Muscle layer of duodenum (tissue), 2 donors: ENCODE results near the gene COPS3.
"Not testable (repeated sequence)": the region's sequence is repeated elsewhere in the genome, so short reads cannot be mapped to it uniquely, and the experiment has no call there.

ENCODE experiments used
- H3K27ac ChIP-seq: one replicate; pipeline ENCODE4 v1.7.0; 2013; ENCODE audit warnings: mild to moderate bottlenecking, low read length
- H3K27me3 ChIP-seq: one replicate; pipeline ENCODE4 v1.7.0; 2013; ENCODE audit warnings: low read depth, mild to moderate bottlenecking, control low read depth, low read length
- H3K36me3 ChIP-seq, 2 donors: one replicate each; pipeline ENCODE4 v1.7.0; 2013; ENCODE audit warnings: low read length in 2 of 2, control low read depth in 1 of 2, mild to moderate bottlenecking in 1 of 2; ENCODE audit not compliant: insufficient read depth in 2 of 2, control insufficient read depth in 1 of 2
- H3K4me1 ChIP-seq, 2 donors: one replicate each; pipeline ENCODE4 v1.7.0; 2013; ENCODE audit warnings: low read length in 2 of 2, mild to moderate bottlenecking in 2 of 2, control low read depth in 1 of 2, moderate library complexity in 1 of 2; ENCODE audit not compliant: insufficient read depth in 2 of 2, control insufficient read depth in 1 of 2
- H3K4me3 ChIP-seq, 2 donors: one replicate each; pipeline ENCODE4 v1.7.0; 2013; ENCODE audit warnings: low read length in 2 of 2, low read depth in 1 of 2, mild to moderate bottlenecking in 1 of 2
- H3K9me3 ChIP-seq, 2 donors: one replicate each; pipeline ENCODE4 v1.7.0; 2013; ENCODE audit warnings: low read length in 2 of 2, control low read depth in 1 of 2, mild to moderate bottlenecking in 1 of 2; ENCODE audit not compliant: control insufficient read depth in 1 of 2
- donor health status: healthy.

The COPS3 gene

GRCh38 chr17:17315142-17315821 lies 34.2 kb upstream of the COPS3 start:
- Histone ChIP-seq H3K36me3 (no peaks in the 10 kb centered on the region), H3K4me3 (no peak overlapping the region), H3K9me3 (no peaks in the 10 kb centered on the region), H3K4me1 (no peaks in the 10 kb centered on the region), H3K27ac (no peak overlapping the region), H3K27me3 (no peaks in the 10 kb centered on the region)

- Histone ChIP-seq H3K27me3 (no peaks in the 10 kb centered on the region), H3K4me3 (no peak overlapping the region), H3K36me3 (no peaks in the 10 kb centered on the region), H3K4me1 (no peaks in the 10 kb centered on the region), H3K27ac (no peak overlapping the region), H3K9me3 (no peaks in the 10 kb centered on the region)
These were observed 33.5 kb upstream of the COPS3 start for GRCh38 chr17:17314501-17315071.

DNA sequence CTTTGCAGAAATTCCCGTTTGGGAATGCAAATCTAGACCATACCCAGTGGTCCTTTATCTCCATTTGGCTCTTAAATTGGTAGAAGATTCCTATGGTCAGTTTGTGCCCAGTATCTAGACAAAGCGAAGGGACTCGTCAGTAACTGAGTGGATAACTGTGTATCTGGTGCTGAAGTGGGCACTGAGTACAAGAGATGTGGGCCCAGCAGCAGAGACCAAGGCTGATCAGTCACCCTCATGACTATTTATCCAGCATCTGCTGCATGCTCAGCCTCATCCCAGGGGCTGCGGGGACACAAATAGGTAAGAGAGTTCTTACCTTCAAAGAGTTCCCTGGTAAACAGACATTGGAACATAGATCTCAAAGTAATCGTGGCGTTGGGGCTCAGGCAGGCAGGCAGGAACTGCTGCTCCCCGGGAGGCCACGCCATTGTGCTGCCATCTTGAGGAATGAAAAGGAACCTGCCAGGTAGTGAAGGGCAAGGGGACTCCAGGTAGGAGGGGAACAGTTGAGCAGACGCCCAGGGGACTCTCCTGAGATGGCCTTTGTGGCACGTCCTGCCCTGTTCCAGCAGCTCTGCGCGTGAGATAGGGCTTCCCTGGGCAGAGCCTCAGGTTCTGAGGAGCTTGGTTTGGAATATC lies 32.4 kb upstream of the COPS3 start:
- H3K27me3 ChIP-seq, result no peaks in the 10 kb centered on the region
- no peak overlapping the region for H3K27ac ChIP-seq
- no peak overlapping the region for H3K4me3 ChIP-seq
- H3K9me3 ChIP-seq, result no peaks in the 10 kb centered on the region
- H3K36me3 ChIP-seq, result peaks cover 0 to 9% of the 10 kb centered on the region in 2 donors
- H3K4me1 ChIP-seq, result no peaks in the 10 kb centered on the region

- Histone ChIP-seq H3K36me3 (peaks cover 0 to 9% of the 10 kb centered on the region in 2 donors), H3K4me3 (no peak overlapping the region), H3K27me3 (no peaks in the 10 kb centered on the region), H3K4me1 (no peaks in the 10 kb centered on the region), H3K27ac (no peak overlapping the region), H3K9me3 (no peaks in the 10 kb centered on the region)
These were observed 28.3 kb upstream of the COPS3 start for GRCh38 chr17:17309356-17309755.

DNA sequence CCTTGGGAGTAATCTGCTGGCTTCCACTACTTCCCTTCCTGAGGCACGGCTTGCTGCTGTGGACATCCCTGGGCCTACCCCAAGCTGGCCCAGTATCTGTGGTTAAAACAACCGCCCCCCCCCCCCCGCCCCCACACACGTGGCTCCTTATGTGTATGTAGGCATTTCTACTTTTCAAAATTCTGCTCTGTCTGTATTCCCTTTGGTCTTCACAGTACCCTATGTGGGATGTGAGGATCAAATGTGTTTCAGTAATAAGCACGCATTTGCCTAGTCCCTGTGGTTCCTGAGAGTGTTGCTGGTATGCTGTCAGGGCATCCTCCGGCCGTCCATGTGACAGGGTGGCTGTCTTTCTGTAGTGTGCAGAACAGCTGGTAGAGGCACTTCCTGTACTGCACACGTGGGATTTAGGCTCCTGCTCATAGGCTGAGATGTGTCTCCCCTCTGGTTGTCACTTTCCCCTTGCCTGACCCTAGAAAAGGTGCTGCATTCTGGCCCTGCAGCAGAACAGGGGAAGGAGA lies 24.3 kb upstream of the COPS3 start:
- Histone ChIP-seq H3K36me3 (peaks cover 0 to 9% of the 10 kb centered on the region in 2 donors), H3K4me3 (no peak overlapping the region), H3K9me3 (no peaks in the 10 kb centered on the region), H3K27me3 (no peaks in the 10 kb centered on the region), H3K27ac (no peak overlapping the region), H3K4me1 (peaks cover 0 to 15% of the 10 kb centered on the region in 2 donors)

- no peaks in the 10 kb centered on the region for H3K27me3 ChIP-seq
- H3K4me1 ChIP-seq, result peaks cover 0 to 16% of the 10 kb centered on the region in 2 donors
- no peak overlapping the region for H3K27ac ChIP-seq
- H3K36me3 ChIP-seq, result peaks cover 0 to 9% of the 10 kb centered on the region in 2 donors
- no peak overlapping the region for H3K4me3 ChIP-seq
- no peaks in the 10 kb centered on the region for H3K9me3 ChIP-seq
These were observed 23.5 kb upstream of the COPS3 start for GRCh38 chr17:17304521-17304985.

- Histone ChIP-seq H3K27ac (no peak overlapping the region), H3K4me1 (peaks cover 0 to 16% of the 10 kb centered on the region in 2 donors), H3K9me3 (no peaks in the 10 kb centered on the region), H3K27me3 (no peaks in the 10 kb centered on the region), H3K36me3 (peaks cover 0 to 4% of the 10 kb centered on the region in 2 donors), H3K4me3 (peak overlapping the region; percentile 48 to 70)
These were observed 22.9 kb upstream of the COPS3 start for GRCh38 chr17:17303847-17304490.

GRCh38 chr17:17303010-17303846 lies 22.2 kb upstream of the COPS3 start, which contains the start of gene NT5M:
NT5M (plus strand) TSS chr17:17303373; CDS start chr17:17303551, 178 bp downstream.
- peaks cover 0 to 16% of the 10 kb centered on the region in 2 donors for H3K4me1 ChIP-seq
- H3K4me3 ChIP-seq, result peak within 1 kb of the TSS; percentile 66 to 70
- H3K9me3 ChIP-seq, result no peaks in the 10 kb centered on the region
- H3K27me3 ChIP-seq, result no peaks in the 10 kb centered on the region
- no peak within 1 kb of the TSS for H3K27ac ChIP-seq
- H3K36me3 ChIP-seq, result no peaks in the 10 kb centered on the region

DNA sequence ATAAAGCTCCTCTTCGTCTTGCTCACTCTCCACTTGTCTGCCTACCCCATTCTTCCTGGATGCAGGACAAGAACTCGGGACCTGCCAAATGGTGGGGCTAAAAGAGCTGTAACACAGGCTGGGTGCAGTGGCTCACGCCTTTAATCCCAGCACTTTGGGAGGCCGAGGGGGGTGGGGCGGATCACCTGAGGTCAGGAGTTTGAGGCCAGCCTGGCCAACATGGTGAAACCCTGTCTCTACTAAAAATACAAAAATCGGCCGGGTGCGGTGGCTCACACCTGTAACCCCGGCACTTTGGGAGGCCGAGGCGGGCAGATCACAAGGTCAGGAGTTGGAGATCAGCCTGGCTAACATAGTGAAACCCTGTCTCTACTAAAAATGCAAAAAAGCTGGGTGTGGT lies 20.6 kb upstream of the COPS3 start:
- H3K9me3 ChIP-seq, H3K36me3 ChIP-seq, H3K27me3 ChIP-seq, H3K27ac ChIP-seq, H3K4me3 ChIP-seq: not testable (repeated sequence)
- peaks cover 0 to 16% of the 10 kb centered on the region in 2 donors for H3K4me1 ChIP-seq

- Histone ChIP-seq H3K4me1 (peaks cover 0 to 16% of the 10 kb centered on the region in 2 donors), H3K27me3 (no peaks in the 10 kb centered on the region), H3K4me3 (peak overlapping the region; percentile 33 to 56), H3K36me3 (no peaks in the 10 kb centered on the region), H3K27ac (no peak overlapping the region), H3K9me3 (no peaks in the 10 kb centered on the region)
These were observed 19.9 kb upstream of the COPS3 start for GRCh38 chr17:17300624-17301568.
